Neuronal stem cell (in vitro differentiated cells): ENCODE data around the gene COX10.
"Not testable (repeated sequence)": the region's sequence is repeated elsewhere in the genome, so short reads cannot be mapped to it uniquely, and the experiment has no call there.

Source experiments
- DNase-seq: peaks from one replicate; pipeline ENCODE4 v3.0.0-alpha.2; 2013; ENCODE audit warnings: low spot score
- H2AFZ ChIP-seq: one replicate; pipeline ENCODE4 v1.6.1; 2013; ENCODE audit warnings: mild to moderate bottlenecking, low read length, inconsistent platforms
- H2AK5ac ChIP-seq: 2 replicates; pipeline ENCODE4 v1.6.1; 2013; ENCODE audit warnings: low read depth, mild to moderate bottlenecking, inconsistent platforms, low read length, moderate library complexity, mixed read lengths
- H2BK120ac ChIP-seq: 2 replicates; pipeline ENCODE4 v1.6.1; 2013; ENCODE audit warnings: low read depth, mild to moderate bottlenecking, inconsistent platforms, low read length, moderate library complexity, mixed read lengths
- H2BK12ac ChIP-seq: one replicate; pipeline ENCODE4 v1.6.1; 2013; ENCODE audit warnings: low read length, inconsistent platforms
- H2BK15ac ChIP-seq: 2 replicates; pipeline ENCODE4 v1.6.1; 2013; ENCODE audit warnings: mild to moderate bottlenecking, low read length, inconsistent platforms, mixed read lengths
- H2BK5ac ChIP-seq: one replicate; pipeline ENCODE4 v1.6.1; 2013; ENCODE audit warnings: inconsistent platforms, mild to moderate bottlenecking, low read length, moderate library complexity
- H3K14ac ChIP-seq: one replicate; pipeline ENCODE4 v1.6.1; 2013; ENCODE audit warnings: low read length, inconsistent platforms
- H3K18ac ChIP-seq: 2 replicates; pipeline ENCODE4 v1.6.1; 2013; ENCODE audit warnings: low read length, inconsistent platforms
- H3K23ac ChIP-seq: 2 replicates; pipeline ENCODE4 v1.6.1; 2013; ENCODE audit warnings: low read depth, mild to moderate bottlenecking, mixed read lengths, low read length, inconsistent platforms; ENCODE audit not compliant: poor library complexity
- H3K27ac ChIP-seq: replicated peaks from 3 replicates; pipeline ENCODE4 v1.5.1; 2013; ENCODE audit warnings: low read length, inconsistent platforms
- H3K27me3 ChIP-seq, 3 experiments: 2 replicates each; pipeline ENCODE4 v1.6.1; 2013; ENCODE audit warnings: low read length in 3 of 3, mild to moderate bottlenecking in 2 of 3, inconsistent platforms in 1 of 3, low read depth in 1 of 3, mixed read lengths in 1 of 3, moderate library complexity in 1 of 3; ENCODE audit not compliant: control insufficient read depth in 3 of 3, insufficient read depth in 3 of 3
- H3K36me3 ChIP-seq, 2 donors: replicated peaks in 1 of 2; 2 replicates each; pipeline ENCODE4 v1.6.1; 2013; ENCODE audit warnings: low read length in 2 of 2; ENCODE audit not compliant: control insufficient read depth in 2 of 2, insufficient read depth in 2 of 2
- H3K4ac ChIP-seq: 2 replicates; pipeline ENCODE4 v1.6.1; 2013; ENCODE audit warnings: inconsistent platforms, mild to moderate bottlenecking, low read length, moderate library complexity
- H3K4me1 ChIP-seq, 2 donors: 1 replicate in 1 of 2; 2 replicates in 1 of 2; pipeline ENCODE4 v1.6.1; 2013; ENCODE audit warnings: low read length in 2 of 2, low read depth in 1 of 2; ENCODE audit not compliant: control insufficient read depth in 2 of 2, insufficient read depth in 1 of 2
- H3K4me2 ChIP-seq: one replicate; pipeline ENCODE4 v1.6.1; 2013; ENCODE audit warnings: mild to moderate bottlenecking, low read length, inconsistent platforms; ENCODE audit not compliant: insufficient read depth, poor library complexity, severe bottlenecking
- H3K4me3 ChIP-seq, 2 donors: 2 replicates each; pipeline ENCODE4 v1.5.1; 2013; ENCODE audit warnings: low read length in 2 of 2, mild to moderate bottlenecking in 2 of 2, inconsistent platforms in 1 of 2, moderate library complexity in 1 of 2
- H3K79me1 ChIP-seq: one replicate; pipeline ENCODE4 v1.6.1; 2013; ENCODE audit warnings: low read depth, mild to moderate bottlenecking, inconsistent platforms, low read length, moderate library complexity
- H3K9ac ChIP-seq: one replicate; pipeline ENCODE4 v1.6.1; 2013; ENCODE audit warnings: mild to moderate bottlenecking, low read depth, low read length, inconsistent platforms; ENCODE audit not compliant: poor library complexity
- H3K9me3 ChIP-seq, 2 donors: replicated peaks in 1 of 2; 2 replicates each; pipeline versions ENCODE3 to v1.6.1; 2013; ENCODE audit warnings: low read length in 2 of 2, mild to moderate bottlenecking in 2 of 2, inconsistent platforms in 1 of 2, low read depth in 1 of 2, mixed read lengths in 1 of 2, moderate library complexity in 1 of 2; ENCODE audit not compliant: control insufficient read depth in 2 of 2, insufficient read depth in 1 of 2
- H4K8ac ChIP-seq: one replicate; pipeline ENCODE4 v1.6.1; 2013; ENCODE audit warnings: low read depth, mild to moderate bottlenecking, inconsistent platforms, low read length, moderate library complexity
- H4K91ac ChIP-seq: one replicate; pipeline ENCODE4 v1.6.1; 2013; ENCODE audit warnings: low read length, low read depth, mild to moderate bottlenecking, inconsistent platforms; ENCODE audit not compliant: poor library complexity
- WGBS, 2 donors: extraction: QIAGEN DNeasy Blood & Tissue Kit; methylation state at CpG; one replicate each; pipeline ENCODE4 v1.1.7; 2013; ENCODE audit warnings: missing lambda C conversion rate in 2 of 2, mixed read lengths in 1 of 2; ENCODE audit not compliant: insufficient read length in 2 of 2, insufficient replicate concordance in 1 of 2; ENCODE audit errors: extremely low coverage in 2 of 2; 5-methylcytosine and 5-hydroxymethylcytosine counted together

The COX10 gene

GRCh38 chr17:14236032-14236431 is 166.7 kb downstream of the COX10 start:
- H2BK5ac ChIP-seq = not testable (repeated sequence)
- no CpG with 5 or more reads among the region's 9 CpGs for WGBS, 2 donors

GRCh38 chr17:14236762-14237161 is 167.5 kb downstream of the COX10 start, which contains the start of gene CDRT15:
CDRT15 (minus strand) TSS chr17:14236862; CDS start chr17:14236833, 29 bp downstream.
- not testable (repeated sequence) for DNase-seq, H3K27me3 ChIP-seq, H4K91ac ChIP-seq, H3K79me1 ChIP-seq, H2BK5ac ChIP-seq, H3K9me3 ChIP-seq, H2BK120ac ChIP-seq, H3K14ac ChIP-seq, H2BK12ac ChIP-seq, H2AK5ac ChIP-seq, H3K4me1 ChIP-seq, H2AFZ ChIP-seq, H3K4me3 ChIP-seq, H3K27ac ChIP-seq, H4K8ac ChIP-seq, H2BK15ac ChIP-seq, H3K18ac ChIP-seq, H3K9ac ChIP-seq, H3K4me2 ChIP-seq, H3K36me3 ChIP-seq, H3K4ac ChIP-seq, H3K23ac ChIP-seq
- WGBS, 2 donors = no CpG with 5 or more reads among the region's 11 CpGs

More at GRCh38 chr17:14236032-14236431, 166.7 kb downstream of the COX10 start:
- not testable (repeated sequence) for H2BK12ac ChIP-seq, H3K9me3 ChIP-seq, H2AFZ ChIP-seq, H3K14ac ChIP-seq, H3K4me3 ChIP-seq, H3K18ac ChIP-seq, H3K27me3 ChIP-seq, H2BK120ac ChIP-seq, H3K79me1 ChIP-seq, H3K4ac ChIP-seq, H3K4me1 ChIP-seq, H3K27ac ChIP-seq, DNase-seq, H3K23ac ChIP-seq, H2BK15ac ChIP-seq, H3K4me2 ChIP-seq, H3K9ac ChIP-seq, H2AK5ac ChIP-seq, H3K36me3 ChIP-seq, H4K91ac ChIP-seq, H4K8ac ChIP-seq

GRCh38 chr17:14239271-14239670 is 170.0 kb downstream of the COX10 start:
- not testable (repeated sequence) for H3K14ac ChIP-seq, H2BK120ac ChIP-seq, H3K9me3 ChIP-seq, H3K4me2 ChIP-seq, H2BK12ac ChIP-seq, H4K8ac ChIP-seq, H2AK5ac ChIP-seq, H3K36me3 ChIP-seq, H2BK15ac ChIP-seq, H3K4me3 ChIP-seq, H2BK5ac ChIP-seq, H3K4ac ChIP-seq, DNase-seq, H3K23ac ChIP-seq, H3K18ac ChIP-seq, H3K27ac ChIP-seq, H3K9ac ChIP-seq, H3K79me1 ChIP-seq, H4K91ac ChIP-seq, H3K4me1 ChIP-seq, H3K27me3 ChIP-seq, H2AFZ ChIP-seq
- no CpG with 5 or more reads among the region's 5 CpGs for WGBS, 2 donors

GRCh38 chr17:14245002-14245401 is 175.7 kb downstream of the COX10 start:
- H3K79me1 ChIP-seq = no peaks in the 10 kb centered on the region
- H2AFZ ChIP-seq = peak overlapping the region; percentile 0
- H3K36me3 ChIP-seq = no peaks in the 10 kb centered on the region
- DNase-seq = peak; percentile 54
- H3K4me3 ChIP-seq = no peak overlapping the region
- no peak overlapping the region for H2BK120ac ChIP-seq
- no peak overlapping the region for H3K4ac ChIP-seq
- H3K4me1 ChIP-seq = peaks cover 0 to 3% of the 10 kb centered on the region in 2 donors
- H2BK15ac ChIP-seq = no peak overlapping the region
- H3K14ac ChIP-seq = no peak overlapping the region
- no peak overlapping the region for H2AK5ac ChIP-seq
- no CpG with 5 or more reads among the region's 1 CpG for WGBS, 2 donors
- no peaks in the 10 kb centered on the region for H3K27me3 ChIP-seq
- no peak overlapping the region for H3K23ac ChIP-seq
- no peak overlapping the region for H4K8ac ChIP-seq
- no peak overlapping the region for H2BK5ac ChIP-seq
- H4K91ac ChIP-seq = no peak overlapping the region
- no peak overlapping the region for H3K18ac ChIP-seq
- no peak overlapping the region for H3K9ac ChIP-seq
- H2BK12ac ChIP-seq = no peak overlapping the region
- H3K9me3 ChIP-seq = no peaks in the 10 kb centered on the region
- H3K27ac ChIP-seq = no peak overlapping the region
- no peak overlapping the region for H3K4me2 ChIP-seq
